ENCODE data around the gene MAP3K2. TPM values are rescaled to one million over a fixed set of nuclear protein-coding genes. Genes with fewer than 3 reads are reported as not detected.

The MAP3K2 gene
- total and polyA plus RNA-seq, 4 donors = 5.9 to 46.2 (median 17.0) TPM

DNA sequence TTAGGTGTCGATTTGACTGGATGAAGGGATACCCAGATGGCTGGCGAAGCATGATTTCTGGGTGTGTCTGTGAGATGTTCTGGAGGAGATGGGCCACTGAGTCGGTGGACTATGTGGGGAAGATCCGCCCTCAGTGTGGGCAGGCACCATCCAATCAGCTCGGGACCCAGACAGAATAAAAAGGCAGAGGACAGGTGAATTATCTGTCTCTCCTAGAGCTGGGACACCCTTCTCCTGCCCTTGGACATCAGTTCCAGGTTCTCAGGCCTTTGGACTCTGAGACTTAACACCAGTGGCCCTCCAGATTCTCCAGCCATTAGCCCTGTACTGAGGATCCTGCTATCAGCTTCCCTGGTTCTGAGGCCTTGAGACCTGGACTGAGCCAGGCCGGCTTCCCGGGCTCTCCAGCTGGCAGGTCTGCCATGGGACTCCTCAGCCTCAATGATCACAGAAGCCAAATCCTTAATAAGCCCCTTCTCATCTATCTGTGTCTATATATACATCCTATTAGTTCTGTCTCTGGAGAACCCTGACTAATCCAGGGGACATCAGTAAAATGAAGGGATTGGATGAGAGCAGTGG is 42.2 kb upstream of the MAP3K2 start:
- DNase-seq (ENCODE audit: low spot score) = no peak

DNA sequence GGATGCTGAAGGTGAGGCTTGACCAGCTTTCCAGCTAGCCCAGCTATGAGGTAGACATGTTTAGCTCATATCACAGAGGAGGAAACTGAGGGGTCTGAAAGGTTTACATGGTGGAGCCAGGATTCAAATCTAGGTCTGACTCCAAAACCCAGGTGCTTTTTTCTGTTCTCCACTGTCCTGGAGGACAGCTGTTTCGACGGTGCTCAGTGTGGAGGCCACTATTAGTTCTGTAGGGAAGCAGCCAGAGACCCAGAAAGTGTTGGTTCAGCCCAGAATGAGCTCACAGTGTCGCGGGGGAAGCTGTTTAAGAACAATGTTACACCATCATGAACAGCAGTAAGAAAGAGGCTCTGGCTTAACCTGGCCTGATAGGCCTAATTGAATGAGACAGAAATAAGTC is 41.5 kb upstream of the MAP3K2 start:
- peaks cover 0 to 11% (median 0%) of the 10 kb centered on the region in 4 donors for H3K4me1 ChIP-seq (ENCODE audit: control insufficient read depth in 4 of 4, insufficient read depth in 4 of 4, low read length in 3 of 4)
- H3K9ac ChIP-seq (ENCODE audit: low read depth in 1 of 2, low read length in 2 of 2) = no peak overlapping the region
- peaks cover 4 to 31% (median 17%) of the 10 kb centered on the region in 4 donors for H3K36me3 ChIP-seq (ENCODE audit: control insufficient read depth in 4 of 4, insufficient read depth in 3 of 4, low read depth in 1 of 4, low read length in 3 of 4)
- no peaks in the 10 kb centered on the region for H3K27me3 ChIP-seq (ENCODE audit: control insufficient read depth in 4 of 4, insufficient read depth in 4 of 4, low read length in 3 of 4)
- 88% methylated on average over 4 of the region's 4 CpGs for WGBS
- no peak overlapping the region for H3K4me3 ChIP-seq (ENCODE audit: low read depth in 1 of 3, low read length in 3 of 3)
- no peak overlapping the region for H3K27ac ChIP-seq (ENCODE audit: low read depth in 1 of 2, low read length in 2 of 2)
- DNase-seq (ENCODE audit: low spot score) = no peak
- H3K9me3 ChIP-seq (ENCODE audit: control insufficient read depth in 4 of 4, low read length in 3 of 4) = no peaks in the 10 kb centered on the region
- no peak for TF ChIP-seq MAX (IDR thresholded peaks at IDR 0.05)
- TF ChIP-seq HNF4G (IDR thresholded peaks at IDR 0.05) = no peak
- TF ChIP-seq HNF4A (conservative IDR thresholded peaks at IDR 0.05) = no peak
- TF ChIP-seq GABPA (IDR thresholded peaks at IDR 0.05 in 1 of 2, conservative IDR thresholded peaks at IDR 0.05 in 1 of 2) = no peak
- no peak for TF ChIP-seq EGR1 (IDR thresholded peaks at IDR 0.05; ENCODE audit: low read depth in 2 of 2)
- TF ChIP-seq FOXA2 (IDR thresholded peaks at IDR 0.05) = no peak
- no peak for TF ChIP-seq TAF1 (conservative IDR thresholded peaks at IDR 0.05)
- no peak for TF ChIP-seq NR2F2 (IDR thresholded peaks at IDR 0.05)
- TF ChIP-seq SP1 (IDR thresholded peaks at IDR 0.05) = no peak
- no peak for TF ChIP-seq RAD21 (IDR thresholded peaks at IDR 0.05)
- no peak for TF ChIP-seq JUND (IDR thresholded peaks at IDR 0.05)
- no peak for TF ChIP-seq CTCF (IDR thresholded peaks at IDR 0.05; ENCODE audit: low read depth, low read length, missing input control)
- TF ChIP-seq ATF3 (IDR thresholded peaks at IDR 0.05) = no peak
- TF ChIP-seq YY1 (IDR thresholded peaks at IDR 0.05) = no peak
- TF ChIP-seq ZBTB33 (IDR thresholded peaks at IDR 0.05) = no peak

More for the DNA sequence above, 42.2 kb upstream of the MAP3K2 start:
- no peak for TF ChIP-seq FOXA2 (IDR thresholded peaks at IDR 0.05)
- TF ChIP-seq GABPA (IDR thresholded peaks at IDR 0.05 in 1 of 2, conservative IDR thresholded peaks at IDR 0.05 in 1 of 2) = no peak
- no peak for TF ChIP-seq FOXA1 (IDR thresholded peaks at IDR 0.05)
- TF ChIP-seq SP1 (IDR thresholded peaks at IDR 0.05) = no peak
- no peak for TF ChIP-seq RAD21 (IDR thresholded peaks at IDR 0.05)
- TF ChIP-seq HNF4G (IDR thresholded peaks at IDR 0.05) = no peak
- no peak for TF ChIP-seq MAX (IDR thresholded peaks at IDR 0.05)
- TF ChIP-seq YY1 (IDR thresholded peaks at IDR 0.05) = no peak
- no peak for TF ChIP-seq TAF1 (conservative IDR thresholded peaks at IDR 0.05)
- no peak for TF ChIP-seq REST (IDR thresholded peaks at IDR 0.05)
- no peak for TF ChIP-seq RXRA (IDR thresholded peaks at IDR 0.05)
- no peak for TF ChIP-seq JUND (IDR thresholded peaks at IDR 0.05)
- Histone ChIP-seq H3K27me3 (ENCODE audit: control insufficient read depth in 4 of 4, insufficient read depth in 4 of 4, low read length in 3 of 4) (no peaks in the 10 kb centered on the region), H3K4me3 (ENCODE audit: low read depth in 1 of 3, low read length in 3 of 3) (no peak overlapping the region), H3K9me3 (ENCODE audit: control insufficient read depth in 4 of 4, low read length in 3 of 4) (no peaks in the 10 kb centered on the region), H3K4me1 (ENCODE audit: control insufficient read depth in 4 of 4, insufficient read depth in 4 of 4, low read length in 3 of 4) (peaks cover 0 to 11% (median 0%) of the 10 kb centered on the region in 4 donors), H3K36me3 (ENCODE audit: control insufficient read depth in 4 of 4, insufficient read depth in 3 of 4, low read depth in 1 of 4, low read length in 3 of 4) (peaks cover 4 to 30% (median 16%) of the 10 kb centered on the region in 4 donors), H3K27ac (ENCODE audit: low read depth in 1 of 2, low read length in 2 of 2) (no peak overlapping the region), H3K9ac (ENCODE audit: low read depth in 1 of 2, low read length in 2 of 2) (no peak overlapping the region)
- 82% methylated on average over 7 of the region's 7 CpGs for WGBS

All from liver (tissue), 9 donors.